DMS 273 treated with DMSO at 0.1 percent for 48 hours (cell line): Measurements from ENCODE around the gene NSF.
"Not testable (repeated sequence)": the region's sequence is repeated elsewhere in the genome, so short reads cannot be mapped to it uniquely, and the experiment has no call there.

Experiments
- DNase-seq: peaks from one replicate; lab custom pipeline; 2025; lab: John Stamatoyannopoulos, UW

Gene NSF

DNA sequence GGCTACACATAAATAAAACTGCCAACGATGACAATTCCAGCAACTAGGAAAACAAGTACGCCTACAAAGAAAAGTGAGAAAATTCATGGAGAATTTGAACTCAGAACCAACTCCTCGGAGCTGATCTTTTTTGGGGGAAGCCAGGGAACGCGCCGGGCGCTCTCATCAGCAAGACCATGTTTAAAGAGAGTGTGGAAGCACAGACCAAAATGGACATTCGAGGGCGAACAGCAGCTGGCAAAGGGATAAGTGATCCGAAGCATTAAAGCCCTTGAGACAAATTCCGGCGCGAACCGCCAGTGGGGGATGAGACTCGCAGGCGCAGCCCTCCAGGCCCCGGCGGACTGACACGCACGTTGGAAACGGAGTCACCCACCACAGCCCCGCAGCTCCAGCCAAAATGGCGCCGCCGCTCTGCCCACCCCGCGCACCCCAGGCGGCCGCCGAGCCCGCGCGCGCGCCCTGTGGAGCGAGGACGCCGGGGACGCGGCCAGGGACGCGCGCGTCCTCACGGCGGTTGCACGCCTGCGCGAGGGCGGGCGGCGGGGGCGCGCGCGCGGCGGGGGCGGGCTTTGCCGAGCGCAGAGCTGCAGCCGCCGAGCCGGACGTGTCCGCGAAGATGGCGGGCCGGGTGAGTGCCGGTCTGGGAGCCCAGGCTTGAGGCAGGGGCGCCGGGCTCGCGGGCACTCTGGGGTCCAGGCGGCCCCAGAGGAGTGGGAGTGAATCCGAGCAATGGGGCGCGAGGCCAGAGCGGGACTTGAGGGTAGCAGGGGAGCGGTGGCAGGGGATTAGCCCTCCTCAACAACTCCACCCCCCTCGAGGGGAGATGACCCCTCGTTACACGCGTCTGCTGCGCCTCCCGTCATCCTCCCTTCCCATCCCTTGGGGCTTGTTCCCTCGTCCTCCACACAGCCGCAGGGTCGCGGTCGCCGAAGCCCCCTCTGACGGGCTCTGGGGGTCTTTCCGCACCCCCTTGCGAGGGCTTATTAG, at the start of gene NSF:
TSS of gene NSF (plus strand) at position 513 of the 990 bp plus-strand sequence. CDS start at position 620, 107 bp downstream.
- DNase-seq: not testable (repeated sequence)

DNA sequence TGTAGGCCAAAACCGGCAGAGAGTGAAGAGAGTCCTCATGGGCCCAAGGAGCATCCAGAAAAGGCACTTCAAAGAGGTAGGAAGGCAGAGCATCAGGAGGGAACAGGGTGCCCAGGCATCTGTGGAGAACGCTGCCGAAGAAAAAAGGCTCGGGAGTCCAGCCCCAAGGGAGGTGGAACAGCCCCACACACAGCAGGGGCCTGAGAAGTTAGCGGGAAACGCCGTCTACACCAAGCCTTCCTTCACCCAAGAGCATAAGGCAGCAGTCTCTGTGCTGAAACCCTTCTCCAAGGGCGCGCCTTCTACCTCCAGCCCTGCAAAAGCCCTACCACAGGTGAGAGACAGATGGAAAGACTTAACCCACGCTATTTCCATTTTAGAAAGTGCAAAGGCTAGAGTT, 41.9 kb upstream of the NSF start:
- DNase-seq: not testable (repeated sequence)

DNA sequence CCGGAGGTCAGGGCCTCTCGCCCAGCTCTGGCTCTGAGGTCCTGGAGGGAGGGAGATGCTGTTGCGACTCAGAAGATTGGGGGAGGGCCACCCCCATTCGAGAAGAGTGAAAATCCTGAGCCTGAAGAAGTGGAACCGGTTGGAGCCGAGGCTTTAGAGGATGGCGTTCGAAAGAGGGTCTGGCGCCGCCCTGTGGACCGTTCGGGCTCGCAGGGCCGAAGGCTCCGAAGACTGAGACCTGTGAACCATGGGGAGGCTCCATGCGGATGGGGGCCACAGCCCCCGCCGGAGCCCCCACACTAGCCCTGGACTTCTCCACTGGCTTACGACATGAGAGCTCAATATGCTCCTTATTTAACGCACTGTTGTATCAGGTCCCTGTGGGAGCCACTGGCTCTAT, 31.3 kb upstream of the NSF start:
- not testable (repeated sequence) for DNase-seq

DNA sequence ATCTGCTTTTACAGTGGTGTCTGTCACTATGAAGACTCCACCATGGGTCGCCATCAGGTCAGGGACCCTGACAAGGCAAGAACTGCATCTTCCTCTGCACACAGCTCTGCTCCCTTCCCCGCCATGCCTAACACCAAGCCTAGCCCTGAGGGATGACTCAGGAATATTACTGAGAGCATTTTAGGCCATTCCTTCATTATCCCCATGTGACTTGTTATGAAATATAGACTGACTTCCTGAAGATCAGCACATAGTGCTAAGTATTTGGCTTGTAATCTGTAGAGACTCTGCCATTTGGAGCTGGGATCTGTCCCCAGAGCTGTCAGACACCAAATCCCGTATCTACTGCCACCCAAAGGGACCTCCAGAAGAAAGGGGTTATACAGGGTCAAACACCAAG, 30.4 kb upstream of the NSF start:
- not testable (repeated sequence) for DNase-seq

DNA sequence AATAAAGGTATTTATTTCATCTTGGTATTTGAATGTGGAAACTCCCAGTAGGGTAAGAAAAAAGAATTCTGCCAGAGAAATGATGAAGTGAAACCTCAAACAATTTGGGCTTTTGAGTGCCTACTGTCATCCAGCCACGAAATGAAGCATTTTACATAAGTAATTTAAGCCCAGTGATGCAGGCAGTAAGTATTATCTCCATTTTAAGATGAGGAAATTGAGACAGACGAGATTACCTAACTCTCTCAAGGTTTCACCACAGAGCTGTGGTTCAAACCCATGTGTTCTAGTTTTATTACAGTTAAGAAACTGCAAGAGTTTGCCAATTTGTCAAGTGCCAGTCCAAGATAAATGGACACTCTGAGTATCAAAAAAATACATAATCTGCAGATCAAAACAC, 24.2 kb upstream of the NSF start:
- DNase-seq: not testable (repeated sequence)

DNA sequence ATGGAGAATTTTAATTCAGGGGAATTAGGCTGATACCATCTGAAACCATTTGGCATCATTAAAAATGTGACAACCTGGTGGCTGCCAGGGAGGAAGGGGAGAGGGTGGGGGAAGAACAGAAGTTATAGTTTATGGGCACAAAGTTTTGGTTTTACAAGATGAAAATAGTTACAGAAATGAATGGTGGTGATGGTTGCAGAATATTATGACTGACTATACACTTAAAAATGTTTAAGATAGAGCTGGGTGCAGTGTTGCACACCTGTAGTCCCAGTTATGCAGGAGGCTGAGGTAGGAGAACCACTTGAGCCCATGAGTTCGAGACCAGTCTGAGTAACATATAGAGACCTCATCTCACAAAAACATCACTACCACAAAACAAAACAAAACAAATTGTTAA, 23.5 kb upstream of the NSF start:
- DNase-seq: not testable (repeated sequence)

DNA sequence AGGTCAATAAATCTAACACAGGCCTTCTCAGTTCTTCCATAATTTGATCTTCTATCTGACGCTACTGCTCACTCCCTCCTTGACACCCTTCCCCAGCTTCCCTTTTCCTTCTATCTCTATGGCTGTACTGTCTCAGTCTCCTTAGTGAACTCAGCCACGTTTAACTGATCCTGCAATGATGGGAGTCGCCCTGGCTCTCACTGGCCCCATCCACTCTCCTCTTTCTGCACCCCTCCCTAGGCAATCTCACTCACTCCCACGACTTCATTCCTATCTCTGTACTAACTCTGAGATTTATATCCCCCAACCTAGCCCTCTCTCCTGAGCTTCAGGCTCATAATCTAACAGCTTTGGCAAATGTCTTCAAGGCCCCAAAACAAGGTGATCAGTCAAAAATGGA, 18.7 kb upstream of the NSF start:
- not testable (repeated sequence) for DNase-seq

DNA sequence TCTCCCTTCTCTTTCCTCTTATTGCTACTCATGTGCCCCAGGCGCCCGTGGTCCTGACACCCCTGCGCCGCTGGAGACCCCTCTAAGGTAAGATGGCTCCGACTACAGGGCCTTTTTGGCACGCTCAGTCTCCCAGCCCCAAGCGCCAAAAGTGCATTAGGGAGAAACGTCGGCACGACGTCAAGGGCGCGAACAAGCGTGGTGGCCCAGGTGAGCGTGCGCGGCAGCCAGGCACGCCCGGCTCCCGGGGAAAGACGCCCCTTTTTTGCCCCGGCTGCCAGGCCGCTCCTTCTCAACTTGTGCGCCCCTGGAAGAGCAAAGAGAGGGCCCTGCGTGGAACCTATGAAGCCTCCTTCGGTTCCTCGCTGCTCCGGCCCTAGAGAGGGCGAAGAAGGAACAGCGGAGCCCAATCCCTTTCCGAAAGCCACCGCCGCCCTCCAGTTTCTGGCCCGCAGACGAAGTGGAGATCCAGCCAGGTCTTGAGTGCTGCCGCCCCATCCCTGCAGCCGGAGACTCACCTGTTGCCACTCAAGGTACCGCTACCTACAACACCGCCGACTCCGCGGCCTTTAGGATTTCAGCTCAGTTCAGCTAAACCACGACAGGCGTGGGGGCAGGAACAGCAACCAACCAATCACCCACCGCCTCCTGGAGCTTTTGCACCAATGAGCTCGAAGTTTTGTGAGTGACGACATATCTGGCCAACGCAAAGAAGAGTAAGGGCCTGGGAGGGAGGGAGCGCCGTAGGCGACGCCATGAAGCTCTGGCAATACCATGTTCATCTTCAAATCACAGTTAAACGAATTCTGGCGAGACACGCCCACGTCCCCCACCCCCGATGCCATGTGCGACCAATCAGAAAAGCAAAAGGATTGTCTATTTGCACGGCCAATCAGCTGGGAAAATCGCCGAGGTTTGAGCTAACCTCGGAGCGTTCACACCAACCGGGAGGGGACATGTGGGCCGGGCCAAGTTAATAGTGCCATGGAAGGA, 11.1 kb upstream of the NSF start, which contains the start of gene ARL17A:
TSS of gene ARL17A (minus strand) at position 609 of the 993 bp plus-strand sequence. CDS start 3,369 bp downstream, outside the sequence.
- not testable (repeated sequence) for DNase-seq

DNA sequence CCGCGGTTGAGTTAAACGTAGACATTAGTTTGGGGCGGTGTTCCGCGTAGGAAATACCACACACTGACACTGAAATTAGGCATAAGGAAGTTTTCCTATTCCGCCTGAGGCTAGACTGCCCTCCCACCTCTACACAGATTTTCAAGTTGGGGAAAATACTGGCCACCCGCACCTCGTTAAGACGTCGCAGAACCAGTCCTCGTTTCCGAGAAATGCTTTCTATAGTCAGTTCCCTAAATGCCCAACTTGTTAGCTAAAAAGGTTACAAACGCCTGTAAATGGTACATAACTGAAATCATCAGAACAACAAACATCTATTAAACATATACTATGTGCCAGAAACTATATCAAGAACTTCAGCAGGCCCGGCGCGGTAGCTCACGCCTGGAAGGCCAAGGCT, 10.4 kb upstream of the NSF start:
- not testable (repeated sequence) for DNase-seq

DNA sequence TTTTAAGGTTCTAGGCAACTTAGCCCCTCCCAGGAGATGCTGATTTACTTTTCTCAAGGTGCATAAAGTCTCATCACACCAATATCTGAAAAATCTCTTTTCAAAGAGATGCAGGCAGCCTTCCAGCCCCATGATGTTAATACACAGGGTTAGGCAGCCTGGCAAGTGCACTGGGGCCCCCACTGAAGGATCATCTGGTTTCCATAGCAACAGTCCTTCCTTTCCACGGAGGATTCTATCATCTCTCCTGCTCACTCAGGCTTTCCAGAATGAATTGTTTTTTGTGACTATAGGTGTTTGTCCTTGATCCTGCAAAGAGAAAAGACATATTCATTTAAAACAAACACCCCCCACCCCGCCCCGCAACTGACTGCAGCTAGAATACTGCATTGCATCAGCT, 5.0 kb upstream of the NSF start:
- not testable (repeated sequence) for DNase-seq

DNA sequence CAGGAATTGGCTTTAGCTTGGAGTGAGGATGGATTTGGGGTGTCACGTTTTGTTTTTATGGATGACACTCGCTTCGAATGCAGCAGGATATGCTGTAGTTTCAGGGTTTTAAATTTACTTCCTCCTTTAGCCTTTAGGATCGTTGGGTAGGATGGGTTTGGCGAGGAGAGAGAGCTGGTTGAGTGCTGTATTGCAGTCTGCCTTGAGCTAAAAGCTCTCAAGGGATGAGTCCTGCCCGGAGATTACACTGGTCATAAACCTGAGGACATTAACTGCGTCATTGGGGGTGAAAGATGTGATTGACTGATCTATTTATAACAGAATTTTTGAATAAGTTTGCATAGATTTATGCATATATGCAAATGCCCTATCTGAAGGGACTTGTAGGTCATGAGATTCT, 863 bp downstream of the NSF start:
- DNase-seq: not testable (repeated sequence)

DNA sequence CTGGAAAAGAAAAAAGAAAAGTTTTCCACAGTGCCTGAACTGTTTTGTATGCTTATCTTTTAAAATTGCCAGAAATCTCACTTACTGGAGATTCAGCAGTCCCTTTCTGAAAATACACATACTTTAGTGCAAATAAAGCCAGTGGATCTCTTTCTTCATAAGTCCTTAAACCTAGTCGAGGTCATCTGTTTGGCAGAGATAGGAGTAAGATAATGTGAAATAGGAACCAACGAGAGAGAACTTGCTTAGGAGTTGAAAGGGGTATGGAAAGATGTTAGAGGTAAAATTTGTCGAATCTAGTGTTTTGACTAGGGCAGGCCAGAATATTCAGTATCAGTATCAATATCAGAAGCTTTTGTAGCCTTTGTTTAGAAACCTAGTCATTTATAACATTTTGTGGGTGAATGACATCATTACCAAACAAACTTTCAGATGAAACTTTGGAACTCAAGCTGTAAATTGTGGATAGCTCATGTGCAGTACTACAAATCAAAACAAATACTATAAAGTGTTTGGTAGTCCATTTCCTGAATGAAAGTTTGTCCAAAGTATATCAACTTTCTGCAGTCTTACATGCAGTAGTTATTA, 8.0 kb downstream of the NSF start:
- DNase-seq: not testable (repeated sequence)

DNA sequence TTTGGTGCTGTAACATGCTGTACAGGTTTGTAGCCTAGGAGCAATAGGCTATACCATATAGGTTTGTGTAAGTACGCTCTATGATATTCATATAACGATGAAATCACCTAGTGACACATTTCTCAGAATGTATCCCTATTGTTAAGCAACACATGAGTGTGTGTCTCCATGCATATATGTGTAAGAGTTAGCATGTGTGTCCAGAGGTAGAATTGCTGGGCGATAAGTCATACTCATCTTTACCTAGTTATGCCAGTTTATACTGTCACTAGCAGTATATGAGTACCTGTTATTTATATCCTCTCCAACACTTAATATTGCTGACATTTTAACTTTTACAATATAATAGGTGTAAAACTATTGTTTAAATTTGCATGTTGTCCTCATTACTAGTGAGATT, 10.3 kb downstream of the NSF start:
- DNase-seq: not testable (repeated sequence)

DNA sequence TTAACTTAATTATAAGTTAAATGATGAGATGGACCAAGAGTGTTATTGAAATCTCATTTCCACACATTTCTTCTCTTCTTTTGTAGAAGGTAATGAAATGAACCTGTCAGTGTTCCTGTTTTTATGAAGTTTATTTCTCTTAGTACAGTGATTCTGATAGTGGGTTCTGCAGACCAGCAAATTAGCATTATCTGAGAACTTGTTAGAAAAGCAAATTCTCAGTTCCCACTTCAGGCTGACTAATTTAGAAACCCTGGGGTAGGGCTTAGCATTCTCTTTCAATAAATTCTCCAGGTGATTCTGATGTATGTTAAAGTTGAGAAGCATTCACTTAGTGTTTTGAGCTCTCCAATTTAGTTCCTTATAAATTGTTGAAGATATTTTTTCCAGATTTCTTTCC, 12.7 kb downstream of the NSF start:
- DNase-seq: not testable (repeated sequence)

DNA sequence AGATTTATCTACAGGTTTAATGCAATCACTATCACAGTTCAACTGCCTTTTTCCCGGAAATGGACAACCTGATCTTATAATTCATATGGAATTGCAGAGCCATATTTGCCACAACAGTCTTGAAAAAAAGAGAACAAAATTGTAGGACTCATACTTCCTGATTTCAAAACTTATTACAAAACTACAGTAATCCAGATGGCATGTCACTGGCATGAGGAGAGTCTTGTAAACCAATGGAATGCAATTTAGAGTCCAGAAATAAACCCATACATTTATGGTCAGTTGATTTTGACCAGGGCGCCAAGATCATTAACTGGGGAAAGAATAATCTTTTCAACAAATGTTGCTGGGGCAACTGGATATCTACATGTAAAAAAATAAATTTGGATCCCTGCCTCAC, 20.8 kb downstream of the NSF start:
- not testable (repeated sequence) for DNase-seq

DNA sequence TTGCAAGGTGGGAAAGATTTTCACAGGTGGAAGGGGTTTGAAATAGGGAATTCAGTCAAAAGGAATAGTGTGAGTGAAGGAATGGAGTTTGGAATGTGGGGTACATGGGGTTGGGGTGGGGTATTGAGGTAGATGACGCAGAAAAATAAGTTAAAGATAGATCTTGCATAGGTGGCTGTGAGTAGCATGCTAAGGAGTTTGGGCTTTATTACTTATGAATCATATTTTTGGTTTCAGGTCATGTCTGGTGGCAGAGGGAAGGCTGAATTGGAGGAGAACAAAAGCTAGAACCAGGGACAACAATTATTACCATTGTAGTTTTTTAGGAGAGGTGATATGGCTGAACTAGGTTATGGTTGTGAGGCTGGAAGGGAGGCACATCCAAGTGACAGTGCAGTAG, 23.4 kb downstream of the NSF start:
- DNase-seq: not testable (repeated sequence)

DNA sequence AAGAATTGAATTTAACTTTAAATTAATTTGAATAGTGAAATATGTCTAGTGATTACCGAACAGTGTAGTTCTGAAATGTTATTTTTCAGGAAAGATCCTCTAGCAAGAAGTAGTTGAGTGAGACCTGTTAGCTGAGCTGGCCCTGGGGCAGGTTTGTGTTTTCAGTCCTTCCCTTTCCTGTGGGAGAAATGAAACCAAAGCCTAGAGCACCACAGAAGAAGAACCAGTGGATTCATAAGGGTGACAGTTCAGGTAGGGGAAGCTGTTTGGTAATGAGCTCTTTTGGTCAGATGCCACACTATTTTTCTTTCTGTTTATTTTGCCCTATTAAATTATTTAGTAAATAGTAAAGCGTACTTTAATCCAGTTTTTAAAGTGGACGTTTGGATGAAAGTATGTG, 26.7 kb downstream of the NSF start:
- not testable (repeated sequence) for DNase-seq

DNA sequence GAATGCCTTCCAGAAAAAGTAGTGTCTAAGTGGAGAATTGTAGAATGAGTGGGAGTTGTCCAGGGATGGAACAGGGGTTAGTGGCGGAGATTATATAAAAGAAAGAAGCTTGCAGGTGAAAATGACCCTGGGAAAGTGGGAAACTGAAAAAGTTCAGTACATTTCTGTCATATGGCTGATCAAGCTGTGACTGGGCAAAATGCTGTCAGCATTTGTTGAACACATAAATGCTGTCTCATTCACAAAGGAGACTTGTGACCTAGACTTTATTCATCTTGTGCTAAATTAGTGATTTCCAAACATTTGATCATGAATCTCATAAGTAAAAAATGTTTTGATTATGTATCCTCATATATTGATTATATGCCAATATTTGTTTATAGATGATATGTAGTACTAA, 28.5 kb downstream of the NSF start:
- not testable (repeated sequence) for DNase-seq

DNA sequence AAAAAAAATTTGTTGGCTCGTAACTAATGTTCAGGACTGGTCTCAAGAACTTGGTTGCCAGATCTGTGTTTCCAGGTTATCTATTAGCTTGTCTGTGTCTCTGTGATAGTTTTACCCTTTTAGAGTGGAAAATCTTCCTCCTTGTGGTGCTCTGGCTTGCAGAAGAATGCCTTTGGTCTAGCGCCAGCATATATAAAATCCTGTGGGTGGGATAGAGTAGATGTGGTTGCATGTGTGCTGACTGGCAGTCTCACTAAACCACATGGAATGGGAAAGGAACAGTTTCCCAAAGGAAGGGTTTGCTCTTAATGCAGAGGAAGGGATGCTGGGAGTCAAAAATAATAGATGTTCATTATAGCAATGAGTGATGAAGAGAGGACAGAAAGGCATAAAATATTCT, 33.3 kb downstream of the NSF start:
- not testable (repeated sequence) for DNase-seq

DNA sequence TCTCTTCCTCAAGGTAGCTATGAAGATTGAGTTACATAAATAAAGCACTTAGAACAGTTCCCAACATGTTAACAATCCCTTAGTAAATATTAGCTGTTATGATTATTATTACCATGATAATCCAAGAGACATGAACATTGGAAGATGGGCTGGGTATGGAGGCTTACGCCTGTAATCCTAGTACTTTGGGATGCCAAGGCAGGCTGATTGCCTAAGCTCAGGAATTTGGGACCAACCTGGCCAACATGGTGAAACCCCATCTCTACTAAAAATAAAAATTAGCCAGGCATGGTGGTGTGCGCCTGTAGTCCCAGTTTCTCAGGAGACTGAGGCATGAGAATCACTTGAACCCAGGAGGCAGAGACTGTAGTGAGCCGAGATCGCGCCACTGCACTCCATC, 34.3 kb downstream of the NSF start:
- not testable (repeated sequence) for DNase-seq

DNA sequence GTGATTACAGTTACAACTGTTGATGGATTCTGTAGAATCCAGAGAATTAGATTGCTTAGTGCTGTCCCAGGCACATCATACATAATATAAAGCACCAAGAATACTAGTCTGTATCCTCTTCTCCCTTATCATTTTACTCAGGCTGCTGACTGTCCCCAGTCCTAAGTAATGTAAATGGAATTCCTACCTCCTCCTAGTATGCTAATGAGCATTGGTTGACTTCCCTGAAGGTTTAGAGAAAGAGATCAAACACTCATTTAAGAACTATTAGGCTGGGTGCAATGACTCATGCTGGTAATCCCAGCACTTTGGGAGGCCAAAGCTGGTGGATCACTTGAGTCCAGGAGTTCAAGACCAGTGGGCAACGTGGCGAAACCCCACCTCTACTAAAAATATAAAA, 37.0 kb downstream of the NSF start:
- not testable (repeated sequence) for DNase-seq
